Stimulated activated naive CD8-positive, alpha-beta T cell treated with anti-CD3 and anti-CD28 coated beads, Interleukin-15, Interleukin-2, amounts not matched to agents 100 U/mL and 50 U/mL, for 24 hours (primary cell): ENCODE measurements around the gene DHCR24.
"Not testable (repeated sequence)": the region's sequence is repeated elsewhere in the genome, so short reads cannot be mapped to it uniquely, and the experiment has no call there.

Experiments used
- ATAC-seq: fragments of 150-1000 bp; cut with Tn5 transposase; one replicate; pipeline ENCODE4 v1.10.0; 2021
- DNase-seq: peaks from one replicate; pipeline ENCODE4 v3.0.0; 2021

The DHCR24 gene, protein sequence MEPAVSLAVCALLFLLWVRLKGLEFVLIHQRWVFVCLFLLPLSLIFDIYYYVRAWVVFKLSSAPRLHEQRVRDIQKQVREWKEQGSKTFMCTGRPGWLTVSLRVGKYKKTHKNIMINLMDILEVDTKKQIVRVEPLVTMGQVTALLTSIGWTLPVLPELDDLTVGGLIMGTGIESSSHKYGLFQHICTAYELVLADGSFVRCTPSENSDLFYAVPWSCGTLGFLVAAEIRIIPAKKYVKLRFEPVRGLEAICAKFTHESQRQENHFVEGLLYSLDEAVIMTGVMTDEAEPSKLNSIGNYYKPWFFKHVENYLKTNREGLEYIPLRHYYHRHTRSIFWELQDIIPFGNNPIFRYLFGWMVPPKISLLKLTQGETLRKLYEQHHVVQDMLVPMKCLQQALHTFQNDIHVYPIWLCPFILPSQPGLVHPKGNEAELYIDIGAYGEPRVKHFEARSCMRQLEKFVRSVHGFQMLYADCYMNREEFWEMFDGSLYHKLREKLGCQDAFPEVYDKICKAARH

DNA sequence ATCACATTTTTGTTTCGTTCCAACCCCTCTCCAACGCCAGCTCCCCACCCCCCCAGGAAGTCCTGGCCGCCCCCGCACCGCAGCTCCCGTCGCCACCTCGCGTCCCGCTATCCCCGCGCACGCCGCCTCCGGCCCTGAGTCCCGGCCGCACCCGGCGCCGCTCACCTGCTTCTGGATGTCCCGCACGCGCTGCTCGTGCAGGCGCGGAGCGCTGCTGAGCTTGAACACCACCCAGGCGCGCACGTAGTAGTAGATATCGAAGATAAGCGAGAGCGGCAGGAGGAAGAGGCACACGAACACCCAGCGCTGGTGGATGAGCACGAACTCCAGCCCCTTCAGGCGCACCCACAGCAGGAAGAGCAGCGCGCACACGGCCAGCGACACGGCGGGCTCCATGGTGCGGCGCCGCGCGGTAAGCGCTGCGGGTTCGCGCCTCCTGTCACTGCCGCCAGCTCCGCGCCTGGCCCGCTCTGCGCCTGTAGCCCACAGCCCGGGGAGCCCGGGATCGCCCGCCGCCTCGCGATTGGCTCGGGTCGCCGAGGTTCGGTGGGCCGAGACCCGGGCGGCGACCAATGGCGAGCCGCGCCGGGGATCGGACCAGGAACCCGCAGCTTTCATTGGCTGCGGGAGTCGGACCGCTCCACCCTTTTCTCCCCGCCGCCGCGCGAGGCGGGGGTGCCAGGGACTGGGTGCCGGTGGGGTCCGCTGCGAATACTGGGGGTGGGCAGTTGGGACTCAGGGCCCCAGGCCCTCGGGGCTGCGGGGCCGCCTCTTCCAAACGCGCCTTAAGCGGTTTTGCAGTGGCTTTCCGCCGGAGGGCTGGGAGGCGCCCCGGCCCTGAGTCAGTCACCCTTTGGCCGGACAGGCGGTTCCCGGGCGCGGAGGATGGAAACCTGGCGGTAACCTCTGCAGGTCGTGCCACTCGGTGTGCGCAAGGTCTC lies at the start of gene DHCR24:
TSS of gene DHCR24 (minus strand) at position 472 of the 941 bp plus-strand sequence. CDS start at position 396, 76 bp downstream.
- ATAC-seq: peak; percentile 97
- DNase-seq: peak; percentile 84

DNA sequence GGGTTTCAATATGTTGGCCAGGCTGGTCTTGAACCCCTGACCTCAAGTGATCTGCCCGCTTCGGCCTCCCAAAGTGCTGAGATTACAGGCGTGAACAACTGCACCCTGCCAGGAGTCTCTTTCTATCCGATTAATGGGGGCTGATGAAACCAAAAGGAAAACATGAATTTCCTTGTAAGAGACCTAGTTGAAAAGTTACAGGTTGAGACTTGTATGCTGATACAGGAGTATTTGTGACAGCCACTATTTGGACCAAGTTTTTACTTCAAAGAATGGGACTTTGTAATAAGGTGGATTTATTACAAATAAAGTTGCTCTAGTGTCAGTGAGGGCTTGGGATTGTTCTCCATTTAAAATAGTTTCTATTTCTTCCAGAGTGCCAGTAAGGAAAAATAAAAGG lies 49.8 kb upstream of the DHCR24 start:
- DNase-seq (no peak), ATAC-seq (no peak)

DNA sequence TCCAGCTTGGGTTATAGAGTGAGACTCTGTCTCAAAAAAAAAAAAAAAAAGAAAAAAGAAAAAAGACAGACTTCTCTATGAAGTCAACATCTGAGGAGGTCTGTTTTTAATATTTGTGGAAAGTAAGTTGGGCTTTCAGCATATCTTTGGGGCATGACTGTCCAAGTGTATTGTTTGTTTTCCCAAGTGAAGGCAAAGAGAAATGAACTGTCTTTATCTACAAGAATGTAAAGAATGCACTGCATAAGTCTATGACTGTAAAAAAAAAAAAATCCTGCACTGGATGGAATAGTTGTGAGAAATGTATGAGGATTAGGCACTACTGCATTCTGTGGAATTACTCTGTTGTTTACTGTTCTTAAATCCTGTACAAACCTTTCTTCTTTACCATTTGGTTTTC lies 47.9 kb upstream of the DHCR24 start:
- no peak for ATAC-seq
- DNase-seq: no peak

DNA sequence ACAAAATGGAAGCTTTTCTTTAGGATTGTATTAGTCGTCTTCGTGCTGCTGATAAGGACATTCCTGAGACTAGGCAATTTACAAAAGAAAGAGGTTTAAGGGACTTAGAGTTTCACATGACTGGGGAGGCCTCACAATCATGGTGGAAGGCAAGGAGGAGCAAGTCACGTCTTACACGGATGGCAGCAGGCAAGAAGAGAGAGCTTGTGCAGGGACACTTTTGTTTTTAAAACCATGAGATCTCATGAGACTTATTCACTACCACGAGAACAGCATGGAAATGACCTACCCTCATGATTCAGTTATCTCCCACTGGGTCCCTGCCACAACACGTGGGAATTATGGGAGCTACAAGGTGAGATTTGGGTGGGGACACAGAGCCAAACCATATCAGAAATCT lies 47.1 kb upstream of the DHCR24 start:
- DNase-seq, ATAC-seq: not testable (repeated sequence)

DNA sequence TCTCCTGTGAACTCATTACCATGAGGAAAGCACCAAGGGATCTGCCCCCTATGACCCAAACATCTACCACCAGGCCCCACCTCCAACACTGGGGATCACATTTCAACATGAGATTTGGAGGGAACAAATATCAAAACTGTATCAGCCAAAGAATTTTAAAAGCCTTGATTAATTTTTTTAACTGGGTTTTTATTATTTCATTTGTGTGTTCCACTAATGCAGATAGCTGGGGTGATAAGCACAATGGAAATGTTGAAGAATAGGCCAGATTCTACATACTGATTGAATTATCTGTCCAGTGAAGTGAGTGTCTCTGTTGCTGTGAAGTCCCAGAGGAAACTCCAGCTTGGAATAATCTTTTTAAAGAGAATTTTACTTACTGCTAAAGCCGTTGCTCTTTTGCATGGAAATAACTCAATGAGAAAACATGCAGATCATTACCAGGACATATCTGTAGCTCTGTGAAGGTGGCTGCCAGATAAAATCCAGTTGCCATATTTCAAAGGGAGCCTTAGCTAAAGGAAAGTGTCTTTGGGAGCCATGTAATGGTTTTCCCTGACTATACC lies 44.4 kb upstream of the DHCR24 start:
- ATAC-seq (no peak), DNase-seq (no peak)

DNA sequence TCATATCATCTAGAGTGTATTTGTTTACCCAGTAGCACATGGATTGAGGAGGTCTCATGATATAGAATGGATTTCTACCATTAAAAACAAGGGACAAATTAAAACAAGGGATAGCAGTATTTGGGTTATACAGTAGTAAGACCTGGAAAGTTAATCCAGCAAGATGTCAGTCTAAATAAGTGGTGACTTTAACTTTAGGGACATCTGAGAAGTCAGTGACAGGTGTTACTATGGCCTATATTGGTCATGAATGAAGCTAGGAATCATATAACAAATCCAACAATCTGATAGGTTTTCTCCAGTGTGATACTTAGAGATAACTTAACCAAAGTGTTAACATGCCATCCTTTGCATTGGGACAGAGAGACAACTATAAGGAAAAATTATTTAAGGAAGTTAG lies 42.7 kb upstream of the DHCR24 start:
- no peak for ATAC-seq

DNA sequence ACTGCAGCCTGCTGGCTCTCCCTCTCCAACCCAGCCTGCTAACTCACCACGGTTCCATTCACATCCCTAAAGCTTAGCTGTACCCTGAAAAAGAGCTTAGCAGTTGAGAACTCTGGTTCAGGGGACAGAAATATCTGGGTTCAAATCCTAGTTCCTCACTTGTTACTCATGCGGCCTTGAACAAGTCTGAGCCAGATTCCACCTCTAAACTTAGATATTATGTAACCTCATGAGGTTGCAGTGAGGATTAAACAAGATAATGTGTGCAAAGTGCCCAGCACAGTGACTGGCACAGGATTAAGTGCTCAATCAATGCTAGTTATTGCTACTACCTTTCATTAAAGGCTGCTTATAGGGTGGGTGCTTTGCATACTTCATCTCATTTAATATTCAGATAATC lies 41.3 kb upstream of the DHCR24 start:
- DNase-seq: no peak
- no peak for ATAC-seq

More for the DNA sequence above, 42.7 kb upstream of the DHCR24 start:
- DNase-seq: no peak

DNA sequence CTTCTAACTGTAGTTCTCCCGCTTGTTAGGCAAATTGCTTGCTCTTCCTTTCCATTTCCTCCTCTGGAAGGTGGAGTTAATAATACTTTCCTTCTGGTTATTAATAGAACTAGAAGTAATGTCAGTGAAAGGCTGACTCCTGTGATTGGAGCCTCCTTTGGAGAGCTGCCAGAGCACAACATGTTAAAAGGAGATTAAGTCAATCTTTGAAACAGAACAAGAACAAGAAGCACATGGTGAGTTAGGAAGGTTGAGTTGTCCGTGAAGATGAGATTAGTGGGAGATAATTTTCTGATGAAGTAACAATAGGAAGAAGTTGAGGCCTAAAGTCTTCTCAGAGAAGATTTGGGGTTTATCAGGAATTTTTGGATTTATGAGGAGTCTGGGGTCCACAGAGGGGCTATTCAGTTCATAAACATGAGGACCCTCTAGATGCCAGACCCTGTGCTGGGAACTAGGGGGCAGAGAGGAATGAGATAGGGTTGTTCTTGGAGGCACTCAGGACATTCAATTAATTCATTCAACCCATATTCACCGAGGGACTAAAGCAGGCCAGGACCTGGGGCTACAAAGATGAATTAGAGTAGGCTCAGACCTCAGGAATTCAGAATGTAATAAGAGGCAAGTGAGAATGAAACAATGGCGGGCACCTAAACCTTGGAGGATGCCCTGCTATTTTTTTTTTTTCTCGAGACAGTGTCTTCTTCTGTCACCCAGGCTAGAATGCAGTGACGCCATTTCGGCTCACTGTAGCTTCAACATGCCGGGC lies 40.7 kb upstream of the DHCR24 start:
- DNase-seq (no peak), ATAC-seq (no peak)

DNA sequence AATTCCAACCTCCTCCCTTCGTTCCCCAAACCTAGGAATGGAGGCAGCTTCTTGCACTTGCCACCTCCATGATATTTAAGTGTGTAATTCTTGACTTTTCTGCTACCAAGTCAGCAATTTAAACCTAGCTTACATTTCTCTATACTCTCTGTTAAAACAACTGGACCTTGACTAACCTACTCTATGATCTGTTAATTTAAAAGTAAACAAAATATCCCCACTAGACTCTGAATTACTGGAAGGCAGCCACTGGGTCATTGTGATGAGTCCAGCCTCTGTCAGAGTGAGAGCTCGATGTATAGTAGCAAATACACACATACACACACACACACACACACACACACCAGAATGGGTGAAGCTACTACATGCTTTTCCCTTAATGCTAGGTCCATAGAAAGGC lies 40.0 kb upstream of the DHCR24 start:
- ATAC-seq: no peak
- DNase-seq: no peak

DNA sequence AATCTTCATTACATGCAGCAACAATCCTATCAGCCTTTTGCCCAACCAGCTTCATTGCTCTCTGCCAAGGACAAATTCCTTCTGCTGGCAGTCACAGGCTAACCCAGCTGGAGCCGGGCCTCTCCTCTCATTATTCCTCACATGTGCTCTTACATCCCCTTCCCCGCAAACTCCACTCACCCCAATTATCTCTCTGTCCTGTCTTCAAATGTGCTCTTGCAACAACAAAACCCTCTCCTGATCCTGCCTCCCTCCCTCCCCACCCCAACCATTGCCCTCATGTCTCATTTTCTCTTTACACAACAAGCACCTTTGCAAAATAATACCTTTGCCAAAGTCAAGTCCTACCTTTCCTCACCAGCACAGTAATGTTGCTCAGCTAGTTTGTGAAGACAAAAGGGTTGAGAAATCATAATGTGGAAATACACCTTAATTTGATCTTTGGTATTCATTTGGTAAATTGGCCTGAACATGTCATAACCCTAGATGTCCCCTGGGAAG lies 36.0 kb upstream of the DHCR24 start:
- no peak for ATAC-seq
- DNase-seq: no peak

DNA sequence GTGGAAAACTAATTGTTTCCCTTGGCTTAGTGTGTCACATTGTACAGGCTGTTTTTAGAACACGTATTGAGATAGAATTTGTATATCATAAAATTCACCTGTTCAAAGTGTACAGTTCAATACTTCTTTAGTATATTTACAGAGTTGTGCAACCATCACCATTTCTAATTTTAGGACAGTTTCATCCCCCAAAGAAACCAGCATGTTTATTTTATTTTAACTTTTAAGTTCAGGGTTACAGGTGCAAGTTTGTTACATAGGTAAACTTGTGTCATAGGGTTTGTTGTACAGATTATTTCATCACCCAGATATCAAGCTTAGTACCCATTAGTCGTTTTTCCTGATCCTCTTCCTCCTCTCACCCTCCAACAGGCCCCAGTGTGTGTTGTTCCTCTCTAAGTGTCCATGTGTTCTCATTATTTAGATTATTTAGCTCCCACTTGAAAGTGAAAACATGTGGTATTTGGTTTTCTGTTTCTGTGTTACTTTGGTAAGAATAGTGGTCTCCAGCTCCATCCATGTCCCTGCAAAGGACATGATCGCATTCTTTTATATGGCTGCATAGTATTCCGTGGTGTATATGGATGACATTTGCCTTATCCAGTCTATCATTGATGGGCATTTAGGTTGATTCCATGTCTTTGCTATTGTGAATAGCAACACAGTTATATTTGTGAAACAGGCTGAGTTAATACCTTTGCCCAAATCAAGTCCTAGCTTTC lies 35.2 kb upstream of the DHCR24 start:
- ATAC-seq: no peak

DNA sequence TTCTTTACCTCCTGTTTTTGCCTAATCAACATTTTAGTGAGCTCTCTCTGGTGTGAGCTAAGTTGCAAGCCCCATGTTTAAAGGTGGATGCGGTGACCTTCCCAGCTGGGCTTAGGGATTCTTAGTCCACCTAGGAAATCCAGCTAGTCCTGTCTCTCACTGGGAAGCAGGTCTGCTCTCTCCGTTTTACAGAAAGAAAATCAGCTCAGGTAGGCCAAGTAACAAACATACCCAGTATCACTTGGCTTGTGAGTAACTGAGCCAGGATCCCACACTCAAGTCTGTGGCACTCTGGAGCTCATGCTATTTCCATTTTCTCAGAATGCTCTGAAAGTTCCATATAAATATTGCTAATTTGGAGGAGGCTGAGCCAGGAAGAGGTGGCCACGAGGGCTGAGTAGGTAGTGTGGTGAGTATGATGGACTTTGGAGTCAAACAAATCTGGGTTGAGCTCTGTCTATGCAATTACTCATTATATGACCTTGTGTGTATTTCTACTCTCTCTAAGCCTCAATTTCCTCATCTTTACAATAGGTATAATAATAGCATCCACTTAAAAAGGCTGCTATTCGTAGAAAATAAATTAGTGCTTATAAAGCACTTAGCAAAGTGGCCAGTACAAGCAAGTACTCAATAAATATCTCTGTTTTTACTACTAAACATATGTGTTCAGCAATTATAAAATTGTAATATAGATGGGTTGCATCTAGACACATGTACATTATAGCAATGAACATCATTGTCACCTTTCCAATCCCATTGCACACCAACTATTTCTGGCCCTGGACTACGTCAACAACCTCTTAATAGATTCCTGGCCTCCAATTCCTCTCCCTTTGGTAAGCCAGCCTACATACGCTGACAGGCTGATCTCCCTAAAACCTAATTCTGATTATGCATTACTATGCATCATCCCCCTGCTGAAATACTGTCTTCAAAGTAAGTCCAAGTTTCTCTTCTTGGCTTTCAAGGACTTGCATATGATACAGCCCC lies 32.7 kb upstream of the DHCR24 start:
- DNase-seq: no peak
- no peak for ATAC-seq

More for the DNA sequence above, 35.2 kb upstream of the DHCR24 start:
- DNase-seq: no peak

DNA sequence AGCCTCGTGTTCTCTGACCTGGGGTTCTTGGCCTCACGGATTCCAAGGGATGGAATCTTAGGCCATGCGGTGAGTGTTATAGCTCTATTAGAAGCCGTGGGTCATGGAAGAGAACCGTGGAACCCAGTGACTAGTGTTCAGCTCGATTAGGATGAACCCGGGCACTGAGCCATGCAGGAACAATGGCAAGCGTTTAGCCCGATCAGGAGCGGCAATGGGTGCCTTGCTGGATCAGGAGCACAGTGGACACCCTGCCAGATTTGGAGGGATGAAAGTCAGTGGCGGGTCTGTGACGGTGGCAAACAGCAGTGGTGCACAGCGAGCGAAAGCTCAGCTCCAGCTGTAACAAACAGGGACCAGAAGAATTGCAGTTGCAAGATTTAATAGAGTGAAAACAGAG lies 24.1 kb upstream of the DHCR24 start:
- DNase-seq, ATAC-seq: not testable (repeated sequence)

DNA sequence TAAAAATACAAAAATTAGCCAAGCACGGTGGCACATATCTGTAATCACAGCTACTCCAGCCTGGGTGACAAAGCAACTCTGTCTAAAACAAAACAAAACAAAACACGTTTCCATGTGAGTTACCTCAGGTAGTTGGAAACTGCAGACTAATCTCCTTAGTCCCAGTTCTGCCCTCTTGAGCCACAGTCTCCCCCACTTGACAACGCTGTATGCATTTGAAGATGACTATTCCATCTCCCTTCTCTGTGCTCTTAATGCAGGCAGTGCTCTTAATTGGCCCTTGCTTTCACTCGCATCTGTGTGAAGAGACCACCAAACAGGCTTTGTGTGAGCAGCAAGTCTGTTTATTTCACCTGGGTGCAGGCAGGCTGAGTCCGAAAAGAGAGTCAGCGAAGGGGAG lies 19.6 kb upstream of the DHCR24 start:
- no peak for ATAC-seq
- no peak for DNase-seq

DNA sequence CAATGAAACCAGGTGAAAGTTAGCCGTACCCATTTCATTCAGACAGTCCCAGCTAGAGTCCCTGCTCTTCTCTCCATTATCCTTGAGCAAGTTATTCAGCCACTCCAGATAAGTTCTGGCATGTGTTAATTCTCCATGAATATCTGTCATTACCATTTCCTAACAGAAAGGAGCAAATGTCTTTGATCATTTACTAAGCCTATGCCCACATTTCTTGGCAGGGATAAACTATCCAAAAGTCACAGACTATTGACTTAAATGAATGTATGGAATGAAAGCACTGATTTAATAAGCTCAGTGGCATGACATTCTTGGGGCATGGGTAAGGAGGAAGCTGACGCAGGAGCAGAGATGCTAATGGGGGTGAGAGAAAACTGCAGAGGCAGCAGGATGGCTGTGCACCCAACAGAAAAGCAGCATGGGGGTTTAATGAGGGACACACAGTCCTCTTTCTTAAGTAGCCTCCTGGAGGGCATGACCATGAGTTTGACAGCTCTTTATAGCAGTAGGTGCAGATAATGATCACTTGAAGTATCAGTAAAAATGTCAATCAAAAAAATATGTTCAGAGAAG lies 17.6 kb upstream of the DHCR24 start:
- no peak for ATAC-seq
- DNase-seq: no peak

DNA sequence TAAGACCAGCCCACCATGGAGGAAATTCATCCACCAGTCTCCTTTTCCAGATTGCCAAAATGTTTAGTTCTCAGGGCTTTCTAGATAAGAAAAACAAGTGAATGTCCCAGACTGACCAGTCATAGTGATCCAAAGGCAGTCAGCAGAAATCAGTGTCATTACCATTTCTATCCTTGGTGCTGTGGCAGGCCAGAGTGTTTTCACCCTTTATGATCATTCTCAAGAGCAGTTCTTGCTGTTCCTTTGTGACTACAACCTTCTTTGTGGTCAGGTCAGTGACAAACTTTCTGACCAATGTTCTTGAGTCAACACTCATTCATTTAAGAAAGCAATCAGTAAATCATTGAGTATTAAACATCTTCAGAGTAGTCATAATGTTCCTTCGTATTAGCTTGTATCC lies 7.3 kb upstream of the DHCR24 start:
- no peak for ATAC-seq
- DNase-seq: no peak

DNA sequence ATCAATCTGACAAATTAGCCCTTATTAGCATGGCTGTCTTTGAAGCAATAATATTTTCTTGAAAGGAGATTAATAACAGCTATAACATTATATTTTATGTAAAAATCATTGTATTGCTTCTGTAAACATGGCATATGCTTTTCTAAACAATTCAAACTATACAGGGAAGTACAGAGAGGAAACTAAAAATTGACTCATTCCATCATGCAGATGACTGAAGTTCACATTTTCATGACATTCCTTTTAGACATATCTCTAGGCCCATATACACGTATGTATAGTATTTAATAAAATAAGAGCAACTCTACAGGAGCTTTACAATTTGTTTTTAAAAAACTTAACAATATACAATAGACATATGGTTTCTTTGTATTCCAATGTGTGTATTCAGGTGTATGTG lies 5.6 kb upstream of the DHCR24 start:
- DNase-seq: no peak
- ATAC-seq: no peak

DNA sequence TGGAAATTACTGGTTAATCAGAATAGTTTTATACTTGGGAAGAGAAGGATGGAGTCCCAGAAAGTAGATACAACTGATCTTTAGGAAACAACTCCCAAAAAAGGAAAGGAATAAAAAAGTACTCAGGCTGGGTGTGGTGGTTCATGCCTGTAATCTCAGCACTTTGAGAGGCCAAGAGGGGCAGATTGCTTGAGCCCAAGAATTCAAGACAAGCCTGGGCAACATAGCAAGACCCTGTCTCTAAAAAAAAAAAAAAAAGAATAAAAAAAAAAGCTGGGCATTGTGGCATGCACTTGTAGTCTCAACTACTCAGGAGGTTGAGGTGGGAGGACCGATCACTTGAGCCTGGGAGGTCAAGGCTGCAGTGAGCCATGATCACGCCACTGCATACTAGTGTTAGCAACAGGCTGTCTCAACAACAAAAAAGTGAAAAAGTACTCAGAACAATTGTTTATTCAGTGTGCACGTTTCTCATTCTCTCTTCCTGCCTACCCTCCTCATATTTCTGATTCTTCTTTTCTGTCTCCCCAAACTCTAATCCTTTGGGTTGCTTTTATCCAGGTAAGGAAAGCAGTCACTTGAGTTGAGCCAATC lies 2.2 kb upstream of the DHCR24 start:
- no peak for DNase-seq

More for the DNA sequence above, 2.2 kb upstream of the DHCR24 start:
- ATAC-seq: no peak
